ENCODE measurements around the gene MEIOC. TPM values are rescaled to one million over a fixed set of nuclear protein-coding genes. Genes with fewer than 3 reads are reported as not detected.

Gene MEIOC
- total RNA-seq, 1 experiment from 2014 or later: not detected

DNA sequence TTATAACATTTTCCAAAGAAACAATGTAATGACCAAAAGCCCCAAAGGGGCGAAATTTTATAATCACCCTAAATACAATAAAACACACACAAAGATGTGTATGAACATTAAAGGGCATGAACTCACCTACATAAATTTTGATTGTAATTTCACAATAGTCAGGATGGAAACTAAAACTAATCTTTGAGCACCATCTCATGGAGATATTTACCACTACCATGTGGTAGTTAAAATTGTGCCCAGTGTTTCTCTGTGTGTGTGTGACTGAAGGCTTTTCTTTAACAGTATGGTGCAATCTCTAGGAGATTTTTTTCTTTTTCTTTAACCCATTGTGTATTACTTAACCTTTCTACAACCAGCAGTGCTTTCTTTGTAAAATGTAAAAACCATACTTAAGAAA is 19.7 kb upstream of the MEIOC start:
- peak; percentile 54 for DNase-seq (ENCODE audit: unreplicated experiment)
- CTCF ChIA-PET: interaction anchor here (0.6 to 6.1 kb wide), 6 partner anchors 10 to 1062 kb away, joined by 3 to 65 read pairs (median 4); no protein-coding TSS in a partner anchor
- Mint-ChIP-seq H3K4me3 (ENCODE audit: unreplicated experiment) (no peak overlapping the region), H3K4me1 (ENCODE audit: insufficient read depth, unreplicated experiment) (no peaks in the 10 kb centered on the region), H3K36me3 (ENCODE audit: insufficient read depth, unreplicated experiment) (no peaks in the 10 kb centered on the region), H3K9me3 (ENCODE audit: unreplicated experiment) (no peaks in the 10 kb centered on the region), H3K27me3 (ENCODE audit: insufficient read depth, unreplicated experiment) (no peaks in the 10 kb centered on the region), H3K27ac (ENCODE audit: low read depth, unreplicated experiment) (no peak overlapping the region)
- TF ChIP-seq, protein P1, sequence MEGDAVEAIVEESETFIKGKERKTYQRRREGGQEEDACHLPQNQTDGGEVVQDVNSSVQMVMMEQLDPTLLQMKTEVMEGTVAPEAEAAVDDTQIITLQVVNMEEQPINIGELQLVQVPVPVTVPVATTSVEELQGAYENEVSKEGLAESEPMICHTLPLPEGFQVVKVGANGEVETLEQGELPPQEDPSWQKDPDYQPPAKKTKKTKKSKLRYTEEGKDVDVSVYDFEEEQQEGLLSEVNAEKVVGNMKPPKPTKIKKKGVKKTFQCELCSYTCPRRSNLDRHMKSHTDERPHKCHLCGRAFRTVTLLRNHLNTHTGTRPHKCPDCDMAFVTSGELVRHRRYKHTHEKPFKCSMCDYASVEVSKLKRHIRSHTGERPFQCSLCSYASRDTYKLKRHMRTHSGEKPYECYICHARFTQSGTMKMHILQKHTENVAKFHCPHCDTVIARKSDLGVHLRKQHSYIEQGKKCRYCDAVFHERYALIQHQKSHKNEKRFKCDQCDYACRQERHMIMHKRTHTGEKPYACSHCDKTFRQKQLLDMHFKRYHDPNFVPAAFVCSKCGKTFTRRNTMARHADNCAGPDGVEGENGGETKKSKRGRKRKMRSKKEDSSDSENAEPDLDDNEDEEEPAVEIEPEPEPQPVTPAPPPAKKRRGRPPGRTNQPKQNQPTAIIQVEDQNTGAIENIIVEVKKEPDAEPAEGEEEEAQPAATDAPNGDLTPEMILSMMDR (IDR thresholded peaks at IDR 0.05; ENCODE audit: unreplicated experiment): peak; percentile 56
- no TSS peak for BruUV-seq (replicated peaks)
- POLR2A ChIA-PET: interaction anchor here (0.5 to 0.9 kb wide), 3 partner anchors 17 to 424 kb away, joined by 3 to 4 read pairs (median 3); no protein-coding TSS in a partner anchor
- intact Hi-C loops (cut with micrococcal nuclease): loop anchor here (1.0 to 10.0 kb wide), 2 partner anchors 103 to 232 kb away; no protein-coding TSS in a partner anchor

DNA sequence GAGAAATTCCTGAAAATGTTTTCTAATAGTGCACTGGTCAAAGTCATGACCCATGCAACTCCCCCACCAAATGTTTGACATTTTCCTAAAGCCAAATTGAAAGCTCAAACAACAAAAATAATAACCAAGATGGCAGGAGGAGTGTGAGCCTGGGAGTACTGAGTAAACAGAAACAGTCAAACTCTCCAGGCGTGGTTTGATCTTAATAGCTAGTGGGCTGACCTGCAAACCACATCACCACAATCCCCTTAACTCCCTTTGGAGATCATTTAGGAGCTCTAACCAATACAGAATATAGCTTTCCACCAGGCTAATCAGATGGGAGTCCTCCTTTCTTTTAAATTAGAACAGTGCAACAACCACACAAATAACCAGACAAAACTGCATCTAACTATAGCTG is 19.2 kb upstream of the MEIOC start:
- Mint-ChIP-seq H3K36me3 (ENCODE audit: insufficient read depth, unreplicated experiment) (no peaks in the 10 kb centered on the region), H3K4me1 (ENCODE audit: insufficient read depth, unreplicated experiment) (no peaks in the 10 kb centered on the region), H3K27me3 (ENCODE audit: insufficient read depth, unreplicated experiment) (no peaks in the 10 kb centered on the region), H3K4me3 (ENCODE audit: unreplicated experiment) (no peak overlapping the region), H3K27ac (ENCODE audit: low read depth, unreplicated experiment) (no peak overlapping the region), H3K9me3 (ENCODE audit: unreplicated experiment) (no peaks in the 10 kb centered on the region)
- ChIA-PET CTCF (interaction anchor here (0.6 to 2.6 kb wide), 13 partner anchors 10 to 1062 kb away, joined by 3 to 65 read pairs (median 4); no protein-coding TSS in a partner anchor), POLR2A (interaction anchor here (0.5 to 1.0 kb wide), 7 partner anchors 16 to 424 kb away, joined by 3 to 4 read pairs (median 3); no protein-coding TSS in a partner anchor)
- no peak for DNase-seq (ENCODE audit: unreplicated experiment)
- TF ChIP-seq, protein P1 (IDR thresholded peaks at IDR 0.05; ENCODE audit: unreplicated experiment): no peak
- intact Hi-C loops (cut with micrococcal nuclease): loop anchor here (10.0 kb wide), 1 partner anchor 232 kb away; no protein-coding TSS in a partner anchor
- BruUV-seq (replicated peaks): no TSS peak

DNA sequence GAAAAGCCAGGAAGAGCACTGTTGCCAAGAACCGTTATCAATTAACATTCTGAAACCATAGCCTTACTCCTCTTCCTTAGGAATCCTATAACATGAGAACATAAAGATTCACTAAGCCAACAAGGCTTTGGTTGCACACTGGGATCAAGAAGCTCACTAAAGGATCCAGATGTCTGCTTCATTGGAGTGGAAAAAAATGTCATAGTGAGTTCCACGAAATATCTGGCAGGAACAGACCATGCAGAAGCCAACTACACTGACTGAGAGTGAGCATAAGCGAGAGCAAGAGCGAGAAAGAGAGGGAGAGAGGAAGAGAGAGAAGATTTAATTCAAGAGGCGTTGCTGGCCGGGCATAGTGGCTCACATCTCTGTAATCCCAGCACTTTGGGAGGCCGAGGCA is 13.4 kb upstream of the MEIOC start:
- intact Hi-C loops (cut with micrococcal nuclease): no loop called here
- no peak overlapping the region for H3K27ac Mint-ChIP-seq (ENCODE audit: low read depth, unreplicated experiment)
- TF ChIP-seq, protein P1 (IDR thresholded peaks at IDR 0.05; ENCODE audit: unreplicated experiment): no peak
- DNase-seq (ENCODE audit: unreplicated experiment): no peak
- CTCF ChIA-PET: interaction anchor here (0.5 to 2.2 kb wide), 3 partner anchors 12 to 70 kb away, joined by 4 to 8 read pairs (median 4); no protein-coding TSS in a partner anchor
- BruUV-seq (replicated peaks): no TSS peak
- no peak overlapping the region for H3K4me3 Mint-ChIP-seq (ENCODE audit: unreplicated experiment)
- H3K9me3 Mint-ChIP-seq (ENCODE audit: unreplicated experiment): no peaks in the 10 kb centered on the region
- no peaks in the 10 kb centered on the region for H3K36me3 Mint-ChIP-seq (ENCODE audit: insufficient read depth, unreplicated experiment)
- POLR2A ChIA-PET: no interaction called here
- no peaks in the 10 kb centered on the region for H3K27me3 Mint-ChIP-seq (ENCODE audit: insufficient read depth, unreplicated experiment)
- no peaks in the 10 kb centered on the region for H3K4me1 Mint-ChIP-seq (ENCODE audit: insufficient read depth, unreplicated experiment)

DNA sequence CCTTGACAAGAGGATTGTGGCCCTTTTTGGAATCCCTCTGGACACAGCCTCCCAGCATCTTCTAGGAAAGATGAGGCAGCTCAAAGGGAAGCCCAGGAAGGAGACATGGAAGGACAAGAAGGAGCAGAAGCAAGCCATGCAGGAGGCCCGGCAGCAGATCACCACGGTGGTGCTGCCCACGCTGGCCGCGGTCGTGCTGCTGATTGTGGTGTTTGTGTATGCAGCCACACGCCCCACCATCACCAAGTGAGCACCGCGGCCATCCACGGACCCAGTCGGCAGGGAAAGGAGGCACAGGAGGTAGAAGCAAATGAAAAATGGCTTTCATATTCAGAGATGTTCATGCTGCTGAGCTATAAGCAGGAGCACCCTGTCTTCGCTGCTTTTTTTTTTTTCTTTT is 10.9 kb upstream of the MEIOC start:
- no peaks in the 10 kb centered on the region for H3K9me3 Mint-ChIP-seq (ENCODE audit: unreplicated experiment)
- CTCF ChIA-PET: interaction anchor here (0.6 kb wide), 1 partner anchor 101 kb away, joined by 3 read pairs; no protein-coding TSS in a partner anchor

More for the DNA sequence above, 10.9 kb upstream of the MEIOC start:
- intact Hi-C loops (cut with micrococcal nuclease): no loop called here
- POLR2A ChIA-PET: interaction anchor here (1.2 to 1.4 kb wide), 2 partner anchors 20 to 25 kb away, joined by 3 read pairs; no protein-coding TSS in a partner anchor
- Mint-ChIP-seq H3K27ac (ENCODE audit: low read depth, unreplicated experiment) (no peak overlapping the region), H3K4me1 (ENCODE audit: insufficient read depth, unreplicated experiment) (no peaks in the 10 kb centered on the region), H3K4me3 (ENCODE audit: unreplicated experiment) (no peak overlapping the region), H3K27me3 (ENCODE audit: insufficient read depth, unreplicated experiment) (no peaks in the 10 kb centered on the region), H3K36me3 (ENCODE audit: insufficient read depth, unreplicated experiment) (no peaks in the 10 kb centered on the region)
- DNase-seq (ENCODE audit: unreplicated experiment): no peak
- BruUV-seq (replicated peaks): no TSS peak
- TF ChIP-seq, protein P1 (IDR thresholded peaks at IDR 0.05; ENCODE audit: unreplicated experiment): no peak

Data from MCF 10A (cell line).